SIG-M5 treated with dmso at 0.1 percent for 504 hours (cell line): ENCODE measurements around the gene KRTAP4-12.
"Not testable (repeated sequence)": the region's sequence is repeated elsewhere in the genome, so short reads cannot be mapped to it uniquely, and the experiment has no call there.

Experiments used
- DNase-seq: peaks from one replicate; lab custom pipeline; 2025; ENCODE audit not compliant: unreplicated experiment; lab: John Stamatoyannopoulos, UW

Gene KRTAP4-12

GRCh38 chr17:41098042-41098441, 25.9 kb downstream of the KRTAP4-12 start, which contains the start of gene KRTAP4-8:
TSS of gene KRTAP4-8 (minus strand) at chr17:41098142. CDS start at chr17:41098084, 58 bp downstream.
- no peak for DNase-seq

DNA sequence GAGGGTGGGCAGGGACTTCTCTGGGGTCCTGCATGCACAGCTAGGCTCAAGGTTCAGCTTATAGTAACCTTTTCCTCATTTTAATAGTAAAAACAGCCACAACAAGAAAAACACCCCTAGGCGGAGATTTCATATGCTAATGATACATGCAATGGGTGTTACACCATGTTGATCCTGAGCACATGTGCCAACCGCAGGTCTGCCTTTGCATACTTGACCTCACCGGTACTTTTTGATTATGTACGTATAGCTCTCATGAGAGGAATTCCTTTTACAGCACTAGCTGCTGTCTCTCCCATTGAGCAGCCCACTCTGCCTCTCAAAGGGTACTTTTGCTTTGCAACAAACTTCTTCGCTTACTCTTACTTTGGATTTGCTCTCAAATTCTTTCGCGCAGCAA, 27.9 kb downstream of the KRTAP4-12 start:
- no peak for DNase-seq

DNA sequence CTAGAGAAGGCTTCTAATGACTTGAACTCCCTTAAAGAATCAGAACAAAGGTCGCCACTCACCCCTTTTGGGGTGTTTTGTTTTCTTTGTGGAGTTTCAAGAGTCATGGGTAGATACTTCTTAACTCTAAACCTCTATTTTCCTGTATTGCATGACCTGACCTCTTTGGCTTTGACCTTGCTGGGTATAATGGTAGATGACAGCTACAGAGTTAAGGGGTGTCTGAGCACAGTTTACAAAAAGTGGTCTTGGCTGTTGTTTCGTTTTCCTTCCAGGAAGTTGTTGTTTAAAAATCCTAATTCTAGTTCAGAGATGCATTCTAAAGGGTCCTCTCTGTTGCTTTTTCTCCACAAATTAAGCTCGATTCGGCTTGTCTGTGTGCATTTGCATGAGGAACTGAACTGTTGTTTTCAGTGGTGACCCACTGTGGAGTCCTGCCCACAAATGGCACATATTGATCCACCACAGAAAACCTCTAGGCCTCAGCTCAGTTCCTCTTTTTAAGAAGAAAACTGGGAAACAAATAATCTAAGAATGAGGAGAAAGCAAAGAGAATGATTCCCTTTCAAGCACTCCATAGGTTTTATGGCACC, 35.1 kb downstream of the KRTAP4-12 start:
- DNase-seq = not testable (repeated sequence)

GRCh38 chr17:41084100-41084856, 39.7 kb downstream of the KRTAP4-12 start, which contains the start of gene KRTAP4-7:
TSS of gene KRTAP4-7 (plus strand) at chr17:41084150. CDS start at chr17:41084207, 57 bp downstream.
- not testable (repeated sequence) for DNase-seq

DNA sequence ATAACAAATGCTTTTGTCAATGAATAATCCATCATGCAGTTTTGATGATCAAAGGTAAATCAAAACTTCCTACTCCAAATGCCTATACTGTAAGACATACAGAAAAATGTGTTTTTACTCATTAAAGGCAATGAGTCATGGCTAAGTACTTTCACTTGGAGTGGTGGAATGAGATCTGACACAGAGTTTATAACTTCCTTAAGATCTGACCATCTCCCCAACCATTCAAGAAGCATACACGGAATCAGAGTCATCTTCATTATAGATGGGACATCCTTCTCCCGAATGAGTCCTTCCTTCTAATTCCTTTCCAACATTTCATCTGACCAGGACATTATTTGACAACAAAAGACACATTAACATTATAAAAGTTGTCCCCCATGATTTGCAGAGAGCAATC, 40.6 kb downstream of the KRTAP4-12 start:
- not testable (repeated sequence) for DNase-seq

- no peak for DNase-seq
These were observed 41.4 kb downstream of the KRTAP4-12 start for GRCh38 chr17:41082626-41083025.

DNA sequence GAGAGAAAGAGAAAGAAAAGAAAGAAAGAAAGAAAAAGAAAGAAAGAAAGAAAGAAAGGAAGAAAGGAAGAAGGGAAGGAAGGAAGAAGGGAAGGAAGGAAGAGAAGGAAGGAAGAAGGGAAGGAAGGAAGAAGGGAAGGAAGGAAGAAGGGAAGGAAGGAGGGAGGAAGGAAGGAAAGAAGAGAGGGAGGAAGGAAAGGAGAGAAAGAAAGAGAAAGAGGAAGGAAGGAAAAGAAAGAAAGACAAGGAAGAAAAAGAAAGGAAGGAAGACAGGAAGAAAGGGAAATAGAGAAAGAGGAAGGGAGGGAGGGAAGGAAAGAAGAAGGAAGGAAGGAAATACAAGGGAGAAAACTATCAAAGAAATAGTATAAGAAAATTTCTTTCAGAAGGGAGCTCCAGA, 47.2 kb downstream of the KRTAP4-12 start:
- no peak for DNase-seq

DNA sequence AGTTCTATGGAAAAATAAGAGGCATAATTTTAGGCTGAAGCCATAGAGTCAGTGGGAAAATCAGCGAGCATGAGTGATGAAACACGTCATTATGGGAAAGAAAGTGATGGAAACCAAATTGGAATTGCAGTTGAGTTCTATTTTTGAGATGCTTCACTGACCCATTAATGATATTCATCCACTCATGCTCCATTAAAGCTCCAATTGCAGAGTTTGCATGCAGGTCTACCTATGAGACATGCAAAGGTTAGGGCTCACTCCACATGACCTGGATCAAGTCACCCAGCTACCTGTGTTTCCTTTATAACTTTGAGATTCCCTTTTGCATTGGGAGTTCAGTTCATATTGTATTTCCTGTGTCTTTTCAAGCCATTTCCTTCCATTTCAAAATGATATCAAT, 50.3 kb downstream of the KRTAP4-12 start:
- DNase-seq = no peak
